Heart left ventricle (tissue), 16 donors: ENCODE measurements around the gene KRTAP10-8. TPM values are rescaled to one million over a fixed set of nuclear protein-coding genes. Genes with fewer than 3 reads are reported as not detected.

Experiments
- ATAC-seq, 4 donors: fragments of 200-7000 bp; cut with Tn5 transposase; one replicate each; pipeline ENCODE4 v1.9.1; 2020 to 2022; ENCODE audit warnings: moderate library complexity in 4 of 4, mild to moderate bottlenecking in 3 of 4, moderate number of reproducible peaks in 1 of 4
- DNase-seq, 5 donors: peaks; one replicate each; pipeline ENCODE4 v3.0.0-alpha.2; 2020
- H3K27ac ChIP-seq, 12 donors: fragments of 200-600 bp; sonication (generic) in 4 of 12; one replicate each; pipeline versions ENCODE4 v1.5.0 to v1.8.0; 2016 to 2022; ENCODE audit warnings: mild to moderate bottlenecking in 2 of 12
- H3K27me3 ChIP-seq, 9 donors: fragments of 200-600 bp; sonication (generic) in 2 of 9; one replicate each; pipeline versions ENCODE4 v1.5.1 to v1.8.0; 2016 to 2022; ENCODE audit warnings: mild to moderate bottlenecking in 3 of 9
- H3K36me3 ChIP-seq, 9 donors: fragments of 200-600 bp; sonication (generic) in 2 of 9; one replicate each; pipeline versions ENCODE4 v1.5.0 to v1.8.0; 2018 to 2022; ENCODE audit warnings: mild to moderate bottlenecking in 2 of 9
- H3K4me1 ChIP-seq, 12 donors: fragments of 200-600 bp; sonication (generic) in 4 of 12; one replicate each; pipeline versions ENCODE4 v1.5.0 to v1.8.0; 2016 to 2022; ENCODE audit warnings: mild to moderate bottlenecking in 3 of 12
- H3K4me3 ChIP-seq, 12 donors: fragments of 200-600 bp; sonication (generic) in 4 of 12; one replicate each; pipeline versions ENCODE4 v1.5.0 to v1.8.0; 2017 to 2022; ENCODE audit warnings: mild to moderate bottlenecking in 9 of 12, moderate library complexity in 4 of 12
- H3K9me3 ChIP-seq, 12 donors: fragments of 200-600 bp; sonication (generic) in 4 of 12; one replicate each; pipeline versions ENCODE4 v1.5.0 to v1.8.0; 2016 to 2022; ENCODE audit warnings: mild to moderate bottlenecking in 1 of 12
- CTCF ChIP-seq, 12 donors: fragments of 200-600 bp; sonication (generic) in 4 of 12; IDR thresholded peaks; one replicate each; pipeline versions ENCODE4 v1.5.0 to v1.8.0; 2018 to 2022; ENCODE audit warnings: antibody characterized with exemption in 12 of 12, mild to moderate bottlenecking in 5 of 12
- POLR2A ChIP-seq, 2 donors: fragments of 450-650 bp; IDR thresholded peaks; one replicate each; pipeline ENCODE4 v1.6.1; 2017; ENCODE audit warnings: antibody characterized with exemption in 2 of 2, mild to moderate bottlenecking in 2 of 2, moderate library complexity in 2 of 2
- WGBS, 4 donors: extraction: QIAGEN DNeasy Blood & Tissue Kit in 2 of 4; methylation state at CpG; one replicate each; pipeline versions ENCODE4 v1.1.5 to v1.1.7; 2013 to 2018; 5-methylcytosine and 5-hydroxymethylcytosine counted together
- intact Hi-C, 10 donors: fragments of 100-400 bp; cut with DNase I; formaldehyde crosslinking; loops; one replicate each; pipeline versions ENCODE4 v1.11.1 to v1.14.2; 2022
- polyA plus RNA-seq, 2 donors: library from polyadenylated mRNA; stranded (reverse); fragments of 200-250 nt; gene quantifications; one replicate each; pipeline ENCODE4 v1.2.3, GENCODE V29; 2013
- total RNA-seq, 9 donors: library from RNA; depleted of rRNA in 2 of 9; stranded (reverse); fragments of >200 nt in 2 of 9; fragmentation: NEBNext Ultra II Directional in 3 of 9; extraction: Animal tissue kit (Norgen Biotek cat#: 25700) in 3 of 9; gene quantifications; one replicate each; pipeline versions ENCODE4 v1.1.0 to v1.2.4, GENCODE V29; 2016 to 2023
- donor health status: ischemic (EF 13 %, LVEDD 7.1; RV severe dilation, severe dysfunction).
- donor health status: healthy with polysubstance abuse.
- donor health status: DM: no; HTN: yes; CAD: no.
- donor health status: DM: no; HTN: no; CAD: no.
- donor health status: ischemic (EF 25% LVEDD 6.9; RV normal size, moderate dysfunction).
- donor health status: ischemic (EF 25% LVEDD 5.7; RV mildly dilated, moderate dysfunction).
- donor health status: healthy.
- donor health status: DM: yes; HTN: yes; CAD: no.
- donor health status: ischemic (EF 35%, LVEDD 5.7; RV mildly dilated, moderate dysfunction).
- donor health status: nonischemic (EF 11% LVEDD 7.7; RV severe dilation, severe dysfunction).
- donor health status: DM: yes; HTN: yes; CAD: no.
- donor health status: PGD.
- donor health status: ischemic (EF 29% LVEDD 5.4; RV normal size, mild dysfunction).
- donor health status: nonischemic (EF 23%, LVEDD 6.1; RV moderate dilation, normal function).

Gene KRTAP10-8
- total and polyA plus RNA-seq, 11 donors, result not detected

DNA sequence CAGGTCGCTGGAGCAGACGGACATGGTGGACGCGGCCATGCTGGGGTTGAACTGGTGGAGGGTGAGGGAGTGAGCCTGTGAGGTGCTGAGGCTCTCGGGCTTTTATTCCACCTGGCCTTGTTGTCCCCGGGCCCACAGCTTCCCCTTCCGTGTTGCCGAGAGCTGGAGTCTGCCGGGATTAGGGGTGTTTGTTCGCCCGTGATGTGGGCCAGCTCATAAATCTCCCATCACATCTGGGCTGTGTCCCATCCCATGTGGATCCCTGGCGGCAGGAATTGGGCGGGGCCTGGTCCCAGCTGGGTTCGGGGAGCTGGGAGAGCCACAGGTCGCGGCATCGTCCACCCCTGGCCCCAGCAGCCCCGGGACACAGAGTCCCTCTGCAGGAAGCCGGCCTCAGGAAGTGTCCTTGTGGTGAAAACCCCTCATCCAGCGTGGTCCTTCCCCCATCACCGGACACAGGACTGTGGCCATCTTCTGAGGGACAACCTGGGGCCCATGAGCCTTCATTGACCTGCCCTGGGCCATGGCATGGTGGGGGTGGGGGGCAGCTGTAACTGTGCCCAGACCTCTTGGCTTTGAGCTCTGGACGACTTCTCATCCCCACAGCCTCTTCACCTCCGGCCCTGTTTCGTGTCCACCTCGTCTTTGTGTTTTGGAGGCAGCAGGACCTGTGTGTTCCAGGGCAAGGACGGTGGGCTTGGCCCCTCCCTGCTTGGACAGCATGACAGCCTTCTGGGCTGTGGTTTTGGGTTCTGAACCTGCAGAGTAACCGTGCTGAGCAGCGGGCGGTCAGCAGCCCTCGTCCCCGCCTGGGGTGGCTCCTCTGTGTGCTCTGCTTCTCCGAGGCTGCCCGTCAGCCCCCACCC, 19.2 kb upstream of the KRTAP10-8 start, which contains the start of gene KRTAP10-6:
TSS of gene KRTAP10-6 (minus strand) at position 60 of the 866 bp plus-strand sequence. CDS start at position 39, 21 bp downstream.
- no peak within 1 kb of the TSS for H3K27ac ChIP-seq
- H3K27me3 ChIP-seq, result peaks cover 0 to 12% (median 0%) of the 10 kb centered on the region in 9 donors
- ATAC-seq (peak in 1 of 4 donors; percentile 35), DNase-seq (peak in 1 of 5 donors; percentile 22)
- 66 to 72% (median 69%) methylated on average over 25 to 33 of the region's 33 CpGs for WGBS, 4 donors
- no peaks in the 10 kb centered on the region for H3K9me3 ChIP-seq
- no peak within 1 kb of the TSS for H3K4me3 ChIP-seq
- no peaks in the 10 kb centered on the region for H3K36me3 ChIP-seq
- H3K4me1 ChIP-seq, result peaks cover 0 to 9% (median 0%) of the 10 kb centered on the region in 12 donors
- intact Hi-C loops, result no loop called here
- TF ChIP-seq POLR2A (IDR thresholded peaks at IDR 0.05) (no peak), CTCF (IDR thresholded peaks at IDR 0.05) (no peak)

DNA sequence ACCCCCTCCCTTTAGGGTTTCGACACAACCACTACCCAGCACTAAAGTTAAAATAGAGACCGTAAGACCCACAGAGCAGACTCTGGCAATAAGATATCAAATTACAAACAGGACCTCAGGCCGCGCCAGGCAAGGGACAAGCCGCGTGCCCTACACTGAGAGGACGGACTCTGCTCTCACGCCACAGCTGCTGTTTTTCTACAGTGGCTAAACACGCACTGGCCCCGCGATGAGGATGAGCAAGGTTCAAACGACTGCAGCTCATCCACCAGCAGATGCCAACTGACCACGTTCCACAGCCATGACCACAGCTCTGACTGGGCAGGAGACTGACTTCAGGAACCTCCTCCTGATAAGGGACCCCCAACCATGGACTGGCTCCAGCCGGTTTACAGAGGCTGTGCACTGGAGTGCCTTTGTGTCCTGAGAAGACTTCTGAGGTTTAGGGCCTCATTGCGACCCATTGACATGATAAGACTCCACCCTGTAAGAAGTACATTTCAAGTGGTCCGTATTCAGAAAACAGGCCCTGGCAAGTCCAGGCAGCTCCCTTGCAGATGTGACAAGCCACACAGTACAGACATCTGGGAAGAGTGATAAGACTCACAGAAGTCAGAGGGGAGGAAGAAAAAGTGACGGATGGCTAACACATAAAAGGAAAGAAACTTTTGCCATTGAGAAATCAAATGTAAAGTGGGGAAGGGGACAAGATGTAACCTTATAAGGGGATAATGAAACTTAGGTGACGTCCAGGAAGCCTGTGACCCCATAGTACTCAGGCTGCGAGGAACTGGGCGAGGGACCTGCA, 18.1 kb upstream of the KRTAP10-8 start:
- H3K4me3 ChIP-seq, result no peak overlapping the region
- WGBS, 4 donors, result 40 to 47% (median 44%) methylated on average over 19 to 20 of the region's 20 CpGs
- H3K27ac ChIP-seq, result no peak overlapping the region
- intact Hi-C loops, result no loop called here
- no peaks in the 10 kb centered on the region for H3K36me3 ChIP-seq
- TF ChIP-seq POLR2A (IDR thresholded peaks at IDR 0.05), result no peak
- no peak for TF ChIP-seq CTCF (IDR thresholded peaks at IDR 0.05)
- peaks cover 0 to 14% (median 0%) of the 10 kb centered on the region in 9 donors for H3K27me3 ChIP-seq
- DNase-seq (peak in 1 of 5 donors; percentile 29), ATAC-seq (peak in 3 of 4 donors; percentile 37 to 59 (median 48))
- H3K9me3 ChIP-seq, result peaks cover 0 to 5% (median 0%) of the 10 kb centered on the region in 12 donors
- H3K4me1 ChIP-seq, result peaks cover 0 to 9% (median 0%) of the 10 kb centered on the region in 12 donors

- 78 to 84% (median 83%) methylated on average over 12 of the region's 12 CpGs for WGBS, 4 donors
- ATAC-seq (no peak), DNase-seq (no peak)
- H3K4me1 ChIP-seq, result peaks cover 0 to 9% (median 0%) of the 10 kb centered on the region in 12 donors
- no peak overlapping the region for H3K4me3 ChIP-seq
- intact Hi-C loops, result no loop called here
- peaks cover 0 to 5% (median 0%) of the 10 kb centered on the region in 12 donors for H3K9me3 ChIP-seq
- H3K27me3 ChIP-seq, result peaks cover 0 to 15% (median 0%) of the 10 kb centered on the region in 9 donors
- no peaks in the 10 kb centered on the region for H3K36me3 ChIP-seq
- no peak for TF ChIP-seq POLR2A (IDR thresholded peaks at IDR 0.05)
- no peak for TF ChIP-seq CTCF (IDR thresholded peaks at IDR 0.05)
- H3K27ac ChIP-seq, result no peak overlapping the region
Observed at GRCh38 chr21:44594406-44594916, 17.4 kb upstream of the KRTAP10-8 start.
